ENCODE results near the gene ACHE.

ACHE gene

GRCh38 chr7:100895956-100896731 is 456 bp upstream of the ACHE start:
- TF ChIP-seq CTCF (IDR thresholded peaks at IDR 0.05; ENCODE audit: extremely low read depth, insufficient read depth, missing control alignments): no peak
- no peak for DNase-seq (ENCODE audit: low spot score)
- in situ Hi-C loops (cut with MboI; ENCODE audit: low pct_unique_long_range_greater_than_20kb, low sequenced_read_pairs, unreplicated experiment): loop anchor here (10.0 kb wide), 1 partner anchor 189 kb away; the partner anchor contains the start of gene TRIM56

- in situ Hi-C loops (cut with MboI; ENCODE audit: low pct_unique_long_range_greater_than_20kb, low sequenced_read_pairs, unreplicated experiment): loop anchor here (5.0 to 10.0 kb wide), 2 partner anchors 162 to 190 kb away; partner anchors contain the start of gene TRIM56
Measured at GRCh38 chr7:100894860-100895700, 608 bp downstream of the ACHE start.

GRCh38 chr7:100893910-100894721 is 1.6 kb downstream of the ACHE start:
- DNase-seq (ENCODE audit: low spot score): peak; percentile 17
- no peak for TF ChIP-seq CTCF (IDR thresholded peaks at IDR 0.05; ENCODE audit: extremely low read depth, insufficient read depth, missing control alignments)
- in situ Hi-C loops (cut with MboI; ENCODE audit: low pct_unique_long_range_greater_than_20kb, low sequenced_read_pairs, unreplicated experiment): loop anchor here (5.0 to 10.0 kb wide), 2 partner anchors 163 to 191 kb away; partner anchors contain the start of gene TRIM56

More at GRCh38 chr7:100894860-100895700, 608 bp downstream of the ACHE start:
- peak; percentile 90 for TF ChIP-seq CTCF (IDR thresholded peaks at IDR 0.05; ENCODE audit: extremely low read depth, insufficient read depth, missing control alignments)
- DNase-seq (ENCODE audit: low spot score): peak; percentile 79

DNA sequence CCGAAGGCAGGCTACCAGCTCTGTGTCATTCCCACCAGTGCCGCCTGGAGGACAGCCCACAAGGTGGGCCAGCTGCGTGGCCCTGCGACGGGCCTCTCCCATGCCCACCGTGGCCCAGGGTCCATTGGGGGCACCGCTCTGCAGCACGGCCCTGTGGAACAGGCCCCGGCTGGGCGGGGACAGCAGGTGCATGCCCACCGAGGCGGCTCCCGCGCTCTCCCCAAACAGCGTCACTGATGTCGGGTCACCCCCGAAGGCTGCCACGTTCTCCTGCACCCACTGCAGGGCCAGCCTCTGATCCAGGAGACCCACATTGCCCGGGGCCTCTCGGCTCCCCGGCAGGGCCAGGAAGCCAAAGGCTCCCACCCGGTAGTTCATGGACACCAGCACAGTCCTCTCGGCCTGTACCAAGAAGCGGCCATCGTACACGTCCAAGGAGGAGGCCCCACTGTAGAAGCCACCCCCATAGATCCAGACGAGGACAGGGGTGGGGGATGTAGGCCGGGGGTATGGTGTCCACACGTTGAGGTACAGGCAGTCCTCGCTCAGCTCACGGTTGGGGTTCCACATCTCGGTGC is 2.3 kb downstream of the ACHE start:
- in situ Hi-C loops (cut with MboI; ENCODE audit: low pct_unique_long_range_greater_than_20kb, low sequenced_read_pairs, unreplicated experiment): loop anchor here (5.0 to 10.0 kb wide), 2 partner anchors 164 to 191 kb away; partner anchors contain the start of gene TRIM56
- TF ChIP-seq CTCF (IDR thresholded peaks at IDR 0.05; ENCODE audit: extremely low read depth, insufficient read depth, missing control alignments): no peak
- no peak for DNase-seq (ENCODE audit: low spot score)

- in situ Hi-C loops (cut with MboI; ENCODE audit: low pct_unique_long_range_greater_than_20kb, low sequenced_read_pairs, unreplicated experiment): loop anchor here (5.0 to 10.0 kb wide), 2 partner anchors 165 to 192 kb away; partner anchors contain the start of gene TRIM56
- no peak for DNase-seq (ENCODE audit: low spot score)
- no peak for TF ChIP-seq CTCF (IDR thresholded peaks at IDR 0.05; ENCODE audit: extremely low read depth, insufficient read depth, missing control alignments)
Measured at GRCh38 chr7:100892364-100893317, 3.0 kb downstream of the ACHE start.
